Effector memory CD8-positive, alpha-beta T cell (primary cell): Measurements from ENCODE around the gene PELI1.

ENCODE experiments used
- ATAC-seq: fragments of 150-1000 bp; cut with Tn5 transposase; replicated peaks from 2 replicates; pipeline ENCODE4 v1.10.0; 2021; ENCODE audit warnings: mild to moderate bottlenecking, moderate library complexity
- DNase-seq, 3 experiments: peaks; one replicate each; pipeline ENCODE4 v3.0.0; 2021
- H3K27ac Mint-ChIP-seq, 2 donors: one replicate each; pipeline ENCODE4 v1.8.0; 2022; ENCODE audit warnings: mild to moderate bottlenecking in 2 of 2, mixed read lengths in 2 of 2, moderate library complexity in 2 of 2
- H3K27me3 Mint-ChIP-seq, 2 donors: one replicate each; pipeline ENCODE4 v1.8.0; 2022; ENCODE audit warnings: mixed read lengths in 2 of 2
- H3K36me3 Mint-ChIP-seq: one replicate; pipeline ENCODE4 v1.8.0; 2022; ENCODE audit warnings: mild to moderate bottlenecking, moderate library complexity, mixed read lengths; ENCODE audit not compliant: insufficient read depth
- H3K4me1 Mint-ChIP-seq, 2 donors: one replicate each; pipeline ENCODE4 v1.8.0; 2022; ENCODE audit warnings: low read depth in 2 of 2, mixed read lengths in 2 of 2
- H3K4me3 Mint-ChIP-seq, 2 donors: one replicate each; pipeline ENCODE4 v1.8.0; 2022; ENCODE audit warnings: mild to moderate bottlenecking in 2 of 2, mixed read lengths in 2 of 2, moderate library complexity in 2 of 2
- H3K9me3 Mint-ChIP-seq, 2 donors: one replicate each; pipeline ENCODE4 v1.8.0; 2022; ENCODE audit warnings: mixed read lengths in 2 of 2

PELI1 gene

GRCh38 chr2:64141674-64142405, 2.4 kb downstream of the PELI1 start:
- Mint-ChIP-seq H3K9me3 (no peaks in the 10 kb centered on the region), H3K4me1 (peaks cover 26 to 28% of the 10 kb centered on the region in 2 donors), H3K36me3 (peaks cover 22% of the 10 kb centered on the region), H3K27me3 (no peaks in the 10 kb centered on the region), H3K4me3 (peak overlapping the region; percentile 94 to 97), H3K27ac (peak overlapping the region; percentile 13 to 83)
- ATAC-seq (no peak), DNase-seq (no peak)

- no peaks in the 10 kb centered on the region for H3K9me3 Mint-ChIP-seq
- H3K27me3 Mint-ChIP-seq = no peaks in the 10 kb centered on the region
- H3K4me1 Mint-ChIP-seq = peaks cover 29 to 33% of the 10 kb centered on the region in 2 donors
- H3K36me3 Mint-ChIP-seq = peaks cover 26% of the 10 kb centered on the region
- H3K27ac Mint-ChIP-seq = no peak overlapping the region
- H3K4me3 Mint-ChIP-seq = no peak overlapping the region
- DNase-seq = no peak
- ATAC-seq = no peak
Observed at GRCh38 chr2:64140665-64141200, 3.5 kb downstream of the PELI1 start.

- ATAC-seq = no peak
- no peak overlapping the region for H3K27ac Mint-ChIP-seq
Observed at GRCh38 chr2:64139956-64140355, 4.3 kb downstream of the PELI1 start.

GRCh38 chr2:64137996-64138395, 6.2 kb downstream of the PELI1 start:
- Mint-ChIP-seq H3K27me3 (no peaks in the 10 kb centered on the region), H3K4me3 (no peak overlapping the region), H3K36me3 (peaks cover 15% of the 10 kb centered on the region), H3K9me3 (no peaks in the 10 kb centered on the region), H3K27ac (no peak overlapping the region), H3K4me1 (peaks cover 28 to 42% of the 10 kb centered on the region in 2 donors)
- no peak for DNase-seq
- ATAC-seq = no peak

More at GRCh38 chr2:64139956-64140355, 4.3 kb downstream of the PELI1 start:
- no peak for DNase-seq
- peaks cover 26% of the 10 kb centered on the region for H3K36me3 Mint-ChIP-seq
- no peaks in the 10 kb centered on the region for H3K27me3 Mint-ChIP-seq
- no peak overlapping the region for H3K4me3 Mint-ChIP-seq
- no peaks in the 10 kb centered on the region for H3K9me3 Mint-ChIP-seq
- peaks cover 33 to 40% of the 10 kb centered on the region in 2 donors for H3K4me1 Mint-ChIP-seq

- DNase-seq = no peak
- H3K9me3 Mint-ChIP-seq = no peaks in the 10 kb centered on the region
- peaks cover 15% of the 10 kb centered on the region for H3K36me3 Mint-ChIP-seq
- H3K27me3 Mint-ChIP-seq = no peaks in the 10 kb centered on the region
- ATAC-seq = no peak
- peaks cover 27 to 42% of the 10 kb centered on the region in 2 donors for H3K4me1 Mint-ChIP-seq
- H3K4me3 Mint-ChIP-seq = no peak overlapping the region
- H3K27ac Mint-ChIP-seq = no peak overlapping the region
Observed at GRCh38 chr2:64137567-64137966, 6.7 kb downstream of the PELI1 start.

GRCh38 chr2:64135421-64135820, 8.8 kb downstream of the PELI1 start:
- peaks cover 11% of the 10 kb centered on the region for H3K36me3 Mint-ChIP-seq
- peaks cover 19 to 25% of the 10 kb centered on the region in 2 donors for H3K4me1 Mint-ChIP-seq
- ATAC-seq (no peak), DNase-seq (no peak)
- no peaks in the 10 kb centered on the region for H3K9me3 Mint-ChIP-seq
- H3K4me3 Mint-ChIP-seq = no peak overlapping the region
- H3K27me3 Mint-ChIP-seq = no peaks in the 10 kb centered on the region
- H3K27ac Mint-ChIP-seq = no peak overlapping the region

GRCh38 chr2:64134813-64135212, 9.4 kb downstream of the PELI1 start:
- H3K27me3 Mint-ChIP-seq = no peaks in the 10 kb centered on the region
- H3K36me3 Mint-ChIP-seq = peaks cover 7% of the 10 kb centered on the region
- DNase-seq (no peak), ATAC-seq (peak; percentile 41)
- H3K4me1 Mint-ChIP-seq = peaks cover 19 to 24% of the 10 kb centered on the region in 2 donors
- H3K9me3 Mint-ChIP-seq = no peaks in the 10 kb centered on the region
- H3K4me3 Mint-ChIP-seq = no peak overlapping the region
- H3K27ac Mint-ChIP-seq = no peak overlapping the region

GRCh38 chr2:64133828-64134227, 10.4 kb downstream of the PELI1 start:
- Mint-ChIP-seq H3K27me3 (no peaks in the 10 kb centered on the region), H3K27ac (no peak overlapping the region), H3K9me3 (no peaks in the 10 kb centered on the region), H3K36me3 (peaks cover 4% of the 10 kb centered on the region), H3K4me1 (peaks cover 18 to 22% of the 10 kb centered on the region in 2 donors), H3K4me3 (no peak overlapping the region)
- ATAC-seq (no peak), DNase-seq (no peak)

- DNase-seq = no peak
- Mint-ChIP-seq H3K27ac (no peak overlapping the region), H3K36me3 (peaks cover 4% of the 10 kb centered on the region), H3K27me3 (no peaks in the 10 kb centered on the region), H3K4me1 (peaks cover 16 to 19% of the 10 kb centered on the region in 2 donors), H3K9me3 (no peaks in the 10 kb centered on the region), H3K4me3 (no peak overlapping the region)
- ATAC-seq = no peak
Observed at GRCh38 chr2:64133354-64133753, 10.9 kb downstream of the PELI1 start.

GRCh38 chr2:64130333-64130732, 13.9 kb downstream of the PELI1 start:
- Mint-ChIP-seq H3K36me3 (peaks cover 3% of the 10 kb centered on the region), H3K4me1 (peaks cover 7 to 11% of the 10 kb centered on the region in 2 donors), H3K27ac (no peak overlapping the region), H3K4me3 (no peak overlapping the region), H3K9me3 (no peaks in the 10 kb centered on the region), H3K27me3 (no peaks in the 10 kb centered on the region)
- DNase-seq = no peak
- no peak for ATAC-seq

GRCh38 chr2:64128943-64129391, 15.3 kb downstream of the PELI1 start:
- ATAC-seq = no peak
- Mint-ChIP-seq H3K4me3 (no peak overlapping the region), H3K9me3 (no peaks in the 10 kb centered on the region), H3K4me1 (peaks cover 0 to 1% of the 10 kb centered on the region in 2 donors), H3K27me3 (no peaks in the 10 kb centered on the region), H3K36me3 (peaks cover 3% of the 10 kb centered on the region), H3K27ac (no peak overlapping the region)
- no peak for DNase-seq

- no peaks in the 10 kb centered on the region for H3K9me3 Mint-ChIP-seq
- no peak overlapping the region for H3K27ac Mint-ChIP-seq
- ATAC-seq (no peak), DNase-seq (no peak)
- H3K4me1 Mint-ChIP-seq = peaks cover 0 to 4% of the 10 kb centered on the region in 2 donors
- no peak overlapping the region for H3K4me3 Mint-ChIP-seq
- peaks cover 3% of the 10 kb centered on the region for H3K36me3 Mint-ChIP-seq
- H3K27me3 Mint-ChIP-seq = no peaks in the 10 kb centered on the region
Observed at GRCh38 chr2:64128406-64128805, 15.8 kb downstream of the PELI1 start.

GRCh38 chr2:64127119-64127518, 17.1 kb downstream of the PELI1 start:
- Mint-ChIP-seq H3K36me3 (peaks cover 5% of the 10 kb centered on the region), H3K4me3 (no peak overlapping the region), H3K4me1 (peaks cover 0 to 7% of the 10 kb centered on the region in 2 donors), H3K27me3 (no peaks in the 10 kb centered on the region), H3K27ac (no peak overlapping the region), H3K9me3 (no peaks in the 10 kb centered on the region)
- no peak for DNase-seq
- ATAC-seq = no peak

GRCh38 chr2:64126601-64127000, 17.6 kb downstream of the PELI1 start:
- Mint-ChIP-seq H3K36me3 (peaks cover 6% of the 10 kb centered on the region), H3K4me3 (no peak overlapping the region), H3K9me3 (no peaks in the 10 kb centered on the region), H3K27ac (no peak overlapping the region), H3K27me3 (no peaks in the 10 kb centered on the region), H3K4me1 (peaks cover 0 to 7% of the 10 kb centered on the region in 2 donors)
- no peak for DNase-seq
- ATAC-seq = no peak
